Hepatocyte (in vitro differentiated cells): ENCODE measurements around the gene IL34.
"Not testable (repeated sequence)": the region's sequence is repeated elsewhere in the genome, so short reads cannot be mapped to it uniquely, and the experiment has no call there.

Experiments used
- CTCF ChIP-seq: fragments of 200-600 bp; sonication (generic); IDR thresholded peaks from 2 replicates; pipeline ENCODE4 v1.5.1; 2016; ENCODE audit warnings: antibody characterized with exemption, mild to moderate bottlenecking; ENCODE audit not compliant: poor library complexity
- EZH2 ChIP-seq: fragments of 200-600 bp; sonication (generic); IDR thresholded peaks from 2 replicates; pipeline ENCODE4 v1.6.1; 2016; ENCODE audit warnings: antibody characterized with exemption, mild to moderate bottlenecking, borderline replicate concordance
- EZH2phosphoT487 ChIP-seq: fragments of 200-600 bp; sonication (generic); IDR thresholded peaks from one replicate; pipeline ENCODE4 v1.6.1; 2018; ENCODE audit warnings: antibody characterized with exemption, mild to moderate bottlenecking, low read depth, moderate library complexity; ENCODE audit not compliant: unreplicated experiment, severe bottlenecking

- not testable (repeated sequence) for TF ChIP-seq CTCF, EZH2, EZH2phosphoT487
Observed at GRCh38 chr16:70633617-70634016, 12.7 kb upstream of the IL34 start.
